G401 (cell line): ENCODE results near the gene WDR81. TPM values are rescaled to one million over a fixed set of nuclear protein-coding genes. Genes with fewer than 3 reads are reported as not detected.
"Not testable (repeated sequence)": the region's sequence is repeated elsewhere in the genome, so short reads cannot be mapped to it uniquely, and the experiment has no call there.

ENCODE experiments used
- DNase-seq: peaks from one replicate; pipeline ENCODE4 v3.0.0-alpha.2; 2015; ENCODE audit warnings: low spot score
- in situ Hi-C: cut with HindIII; loops from 2 replicates; pipeline ENCODE4 v1.10.0; 2016; ENCODE audit warnings: low sequenced_read_pairs, mixed read lengths
- total RNA-seq: library from RNA; depleted of rRNA; stranded (reverse); fragments of >200 nt; shearing (Covaris generic); gene quantifications from 2 replicates; pipeline ENCODE4 v1.2.3, GENCODE V29; 2014

Gene WDR81
- total RNA-seq, 1 experiment from 2014 or later = 29.9 TPM

GRCh38 chr17:1745513-1746020 lies 21.1 kb downstream of the WDR81 start:
- no peak for DNase-seq
- in situ Hi-C loops = no loop called here

DNA sequence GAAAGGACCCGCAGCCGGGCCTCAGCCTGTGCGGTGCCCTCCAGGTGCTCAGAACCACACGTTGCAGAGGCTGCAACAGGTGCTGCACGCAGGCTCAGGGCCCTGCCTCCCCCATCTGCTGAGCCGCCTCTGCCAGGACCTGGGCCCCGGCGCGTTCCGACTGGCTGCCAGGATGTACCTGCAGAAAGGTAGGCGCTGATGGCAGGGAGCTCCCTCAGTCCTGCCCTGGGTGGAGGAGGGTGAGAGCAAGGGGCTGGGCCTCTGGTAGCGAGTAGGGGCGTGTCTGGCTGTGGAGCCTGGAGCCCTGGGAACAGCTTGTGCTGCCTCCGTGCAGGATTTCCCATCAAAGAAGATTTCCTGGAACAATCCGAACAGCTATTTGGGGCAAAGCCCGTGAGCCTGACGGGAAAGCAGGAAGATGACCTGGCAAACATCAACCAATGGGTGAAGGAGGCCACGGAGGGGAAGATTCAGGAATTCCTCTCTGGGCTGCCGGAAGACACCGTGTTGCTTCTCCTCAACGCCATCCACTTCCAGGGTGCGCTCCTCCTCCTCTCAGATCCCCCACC lies 22.6 kb downstream of the WDR81 start:
- DNase-seq = peak; percentile 37
- in situ Hi-C loops = no loop called here

DNA sequence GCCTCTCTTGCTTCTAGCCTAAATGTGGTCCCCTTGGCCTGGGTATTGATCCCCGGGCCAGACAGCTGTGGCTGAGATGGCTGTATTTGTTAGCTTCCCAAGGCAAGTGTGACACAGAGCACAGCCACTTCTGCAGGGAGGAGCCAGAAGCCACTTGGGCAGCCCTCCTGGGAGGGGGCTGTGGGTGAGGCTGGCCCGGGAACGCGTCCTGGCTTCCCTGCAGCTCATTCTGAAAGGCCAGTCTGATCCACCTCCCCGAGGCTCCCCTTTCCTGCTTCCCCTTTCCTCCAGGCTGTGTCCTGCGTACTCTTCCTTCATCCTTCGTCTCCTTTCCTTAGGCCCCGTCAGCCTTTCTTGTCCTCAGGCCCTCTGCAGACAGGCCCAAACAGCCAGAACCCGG lies 26.1 kb downstream of the WDR81 start:
- no peak for DNase-seq
- in situ Hi-C loops = no loop called here

DNA sequence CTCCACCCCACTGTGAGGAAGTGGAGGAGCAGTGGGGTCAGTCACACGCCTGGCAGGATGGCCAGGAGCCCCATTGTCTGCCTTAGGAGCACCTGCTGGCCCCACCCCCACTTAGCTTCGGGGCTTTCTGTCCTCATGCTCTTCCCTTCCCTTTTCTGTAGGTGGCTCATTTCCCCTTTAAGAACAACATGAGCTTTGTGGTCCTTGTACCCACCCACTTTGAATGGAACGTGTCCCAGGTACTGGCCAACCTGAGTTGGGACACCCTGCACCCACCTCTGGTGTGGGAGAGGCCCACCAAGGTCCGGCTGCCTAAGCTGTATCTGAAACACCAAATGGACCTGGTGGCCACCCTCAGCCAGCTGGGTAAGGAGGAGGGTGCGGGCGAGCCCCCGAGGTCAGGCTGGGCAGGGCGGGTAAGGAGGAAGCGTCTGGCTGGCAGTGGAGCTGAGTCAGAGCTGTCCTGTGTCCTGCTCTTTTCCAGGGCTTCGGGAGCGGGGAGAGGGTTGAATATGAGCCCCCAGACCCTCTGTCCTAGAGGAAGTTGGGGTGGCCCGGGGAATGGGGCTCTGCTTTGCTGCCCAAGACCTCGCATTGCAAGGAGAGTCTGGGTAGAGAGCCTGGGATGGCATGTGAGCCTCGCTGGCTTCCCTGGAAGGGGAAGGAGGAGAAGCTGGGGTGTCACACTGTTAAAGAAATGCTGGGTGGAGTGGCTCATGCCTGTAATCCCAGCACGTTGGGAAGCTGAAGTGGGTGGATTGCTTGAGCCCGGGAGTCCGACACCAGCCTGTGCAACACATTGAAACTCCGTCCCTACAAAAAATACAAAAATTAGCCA lies 28.1 kb downstream of the WDR81 start:
- in situ Hi-C loops = no loop called here
- no peak for DNase-seq

DNA sequence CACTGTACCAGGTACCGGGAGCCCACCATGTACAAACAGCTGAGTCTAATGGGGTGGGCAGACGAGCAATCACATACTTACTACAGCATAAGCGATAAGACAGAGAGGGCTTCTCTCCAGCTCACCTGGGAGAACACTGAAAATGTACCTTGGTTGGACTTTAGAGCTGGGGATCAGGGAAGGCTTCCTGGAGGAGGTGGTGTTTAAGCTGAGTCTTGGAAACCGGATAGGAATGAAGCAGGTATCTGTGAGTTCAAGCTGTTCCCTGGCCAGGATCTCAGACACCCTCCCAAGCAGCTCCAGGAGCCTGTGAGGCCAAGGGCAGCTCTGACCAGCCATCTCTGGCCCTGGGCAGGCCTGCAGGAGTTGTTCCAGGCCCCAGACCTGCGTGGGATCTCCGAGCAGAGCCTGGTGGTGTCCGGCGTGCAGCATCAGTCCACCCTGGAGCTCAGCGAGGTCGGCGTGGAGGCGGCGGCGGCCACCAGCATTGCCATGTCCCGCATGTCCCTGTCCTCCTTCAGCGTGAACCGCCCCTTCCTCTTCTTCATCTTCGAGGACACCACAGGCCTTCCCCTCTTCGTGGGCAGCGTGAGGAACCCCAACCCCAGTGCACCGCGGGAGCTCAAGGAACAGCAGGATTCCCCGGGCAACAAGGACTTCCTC lies 29.4 kb downstream of the WDR81 start:
- DNase-seq = no peak
- in situ Hi-C loops = no loop called here

DNA sequence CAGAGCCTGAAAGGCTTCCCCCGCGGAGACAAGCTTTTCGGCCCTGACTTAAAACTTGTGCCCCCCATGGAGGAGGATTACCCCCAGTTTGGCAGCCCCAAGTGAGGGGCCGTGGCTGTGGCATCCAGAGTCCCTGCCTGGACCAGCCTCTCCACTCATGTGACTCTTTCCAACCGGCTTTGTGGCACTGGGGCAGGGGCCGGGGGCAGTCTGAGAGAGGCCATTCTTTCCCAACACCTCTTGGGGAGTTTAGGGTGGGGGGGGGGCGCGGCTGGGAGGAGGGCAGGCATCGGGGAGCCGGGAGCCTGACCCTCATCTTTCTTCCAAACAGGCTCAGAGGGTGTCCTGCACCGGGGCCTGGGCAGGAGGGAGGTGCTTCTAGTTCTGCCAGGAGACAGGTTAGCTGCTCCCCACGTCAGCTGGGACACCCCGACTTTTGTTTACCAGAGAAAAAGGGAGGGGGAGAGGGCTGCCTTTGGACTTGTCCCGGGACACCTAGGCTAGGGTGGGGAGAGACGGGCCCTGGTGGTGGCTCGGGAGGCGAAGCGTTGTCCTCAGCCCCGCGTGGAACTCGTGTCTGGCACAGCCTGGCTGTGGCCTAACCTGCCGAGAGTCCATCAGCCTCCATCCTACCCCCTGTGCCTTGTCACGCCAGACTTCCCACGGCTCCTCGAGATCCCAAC lies 30.1 kb downstream of the WDR81 start:
- DNase-seq = no peak
- in situ Hi-C loops = no loop called here

DNA sequence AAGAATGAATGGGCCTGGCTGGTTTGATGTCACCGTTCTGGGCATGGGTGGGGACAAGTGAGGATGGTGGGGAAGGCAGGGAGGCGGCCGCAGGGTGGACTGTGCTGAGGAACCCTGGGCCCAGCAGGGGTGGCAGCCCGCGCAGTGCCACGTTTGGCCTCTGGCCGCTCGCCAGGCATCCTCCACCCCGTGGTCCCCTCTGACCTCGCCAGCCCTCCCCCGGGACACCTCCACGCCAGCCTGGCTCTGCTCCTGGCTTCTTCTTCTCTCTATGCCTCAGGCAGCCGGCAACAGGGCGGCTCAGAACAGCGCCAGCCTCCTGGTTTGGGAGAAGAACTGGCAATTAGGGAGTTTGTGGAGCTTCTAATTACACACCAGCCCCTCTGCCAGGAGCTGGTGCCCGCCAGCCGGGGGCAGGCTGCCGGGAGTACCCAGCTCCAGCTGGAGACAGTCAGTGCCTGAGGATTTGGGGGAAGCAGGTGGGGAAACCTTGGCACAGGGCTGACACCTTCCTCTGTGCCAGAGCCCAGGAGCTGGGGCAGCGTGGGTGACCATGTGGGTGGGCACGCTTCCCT lies 30.8 kb downstream of the WDR81 start:
- in situ Hi-C loops = no loop called here
- peak; percentile 36 for DNase-seq

GRCh38 chr17:1755827-1756262 lies 31.3 kb downstream of the WDR81 start:
- in situ Hi-C loops = no loop called here
- DNase-seq = peak; percentile 23

- in situ Hi-C loops = no loop called here
- DNase-seq = no peak
Measured at GRCh38 chr17:1758807-1759206, 34.3 kb downstream of the WDR81 start.

GRCh38 chr17:1759529-1759928 lies 35.0 kb downstream of the WDR81 start:
- no peak for DNase-seq
- in situ Hi-C loops = no loop called here

GRCh38 chr17:1762233-1762900 lies 37.9 kb downstream of the WDR81 start:
- in situ Hi-C loops = loop anchor here (5.0 kb wide), 1 partner anchor 45 kb away; no protein-coding TSS in a partner anchor

GRCh38 chr17:1762901-1763898 lies 38.7 kb downstream of the WDR81 start:
- no peak for DNase-seq
- in situ Hi-C loops = loop anchor here (5.0 kb wide), 1 partner anchor 46 kb away; no protein-coding TSS in a partner anchor

More at GRCh38 chr17:1762233-1762900, 37.9 kb downstream of the WDR81 start:
- DNase-seq = no peak

- DNase-seq = no peak
- in situ Hi-C loops = loop anchor here (5.0 kb wide), 1 partner anchor 47 kb away; no protein-coding TSS in a partner anchor
Measured at GRCh38 chr17:1764284-1764683, 39.8 kb downstream of the WDR81 start.

DNA sequence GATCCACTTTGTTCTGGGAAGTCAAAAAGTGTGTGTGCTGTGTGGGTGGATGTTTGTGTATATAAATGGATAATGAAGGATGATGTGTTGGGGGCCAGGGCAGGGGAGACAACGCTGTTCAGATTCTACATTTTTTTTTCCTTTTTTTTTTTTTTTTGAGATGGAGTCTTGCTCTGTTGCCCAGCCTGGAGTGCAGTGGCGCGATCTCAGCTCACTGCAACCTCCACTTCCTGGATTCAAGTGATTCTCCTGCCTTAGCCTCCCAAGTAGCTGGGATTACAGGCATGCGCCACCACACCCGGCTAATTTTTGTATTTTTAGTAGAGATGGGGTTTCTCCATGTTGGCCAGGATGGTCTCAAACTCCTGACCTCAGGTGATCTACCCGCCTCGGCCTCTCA lies 40.2 kb downstream of the WDR81 start:
- DNase-seq = not testable (repeated sequence)
- in situ Hi-C loops = loop anchor here (5.0 kb wide), 1 partner anchor 47 kb away; no protein-coding TSS in a partner anchor

- in situ Hi-C loops = no loop called here
- DNase-seq = no peak
Measured at GRCh38 chr17:1765576-1765975, 41.1 kb downstream of the WDR81 start.

- in situ Hi-C loops = no loop called here
- no peak for DNase-seq
Measured at GRCh38 chr17:1766382-1767135, 42.1 kb downstream of the WDR81 start.

DNA sequence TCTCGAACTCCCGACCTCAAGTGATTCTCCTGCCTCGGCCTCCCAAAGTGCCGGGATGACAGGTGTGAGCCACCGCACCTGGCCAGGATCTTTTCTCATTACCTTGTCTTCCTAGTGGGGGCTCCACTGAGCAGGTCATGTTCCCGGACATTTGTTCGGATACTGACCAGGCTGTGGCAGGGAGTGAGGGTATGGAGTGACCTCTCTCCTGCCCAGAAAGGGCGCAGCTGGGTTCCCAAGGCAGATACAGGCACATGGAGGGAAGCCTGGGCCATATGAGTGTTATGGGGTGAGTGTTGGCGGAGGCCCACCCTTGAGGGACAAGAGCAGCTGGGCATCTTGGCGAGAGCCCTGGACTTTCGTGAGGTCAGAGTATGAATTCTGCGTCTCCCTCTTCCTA lies 42.9 kb downstream of the WDR81 start:
- in situ Hi-C loops = no loop called here
- DNase-seq = no peak
